Mammary epithelial cell (primary cell): ENCODE data around the gene DCAKD.

Experiments
- CTCF ChIP-seq, 2 donors: IDR thresholded peaks in 1 of 2; conservative IDR thresholded peaks in 1 of 2; 2 replicates each; pipeline ENCODE4 v1.5.1; 2011 to 2012; ENCODE audit warnings: inconsistent platforms in 2 of 2, low read length in 2 of 2, mild to moderate bottlenecking in 2 of 2, control low read depth in 1 of 2, low read depth in 1 of 2; ENCODE audit not compliant: insufficient read depth in 1 of 2; ENCODE audit errors: extremely low read depth in 1 of 2
- EZH2 ChIP-seq: IDR thresholded peaks from 2 replicates; pipeline ENCODE4 v1.6.1; 2012; ENCODE audit warnings: low read length, inconsistent platforms, borderline replicate concordance

GRCh38 chr17:45060797-45061605 lies 9.6 kb upstream of the DCAKD start, which contains the start of gene NMT1:
- TF ChIP-seq CTCF (conservative IDR thresholded peaks at IDR 0.05 in 1 of 2, IDR thresholded peaks at IDR 0.05 in 1 of 2; ENCODE audit: extremely low read depth in 1 of 2, insufficient read depth in 1 of 2, low read depth in 1 of 2, low read length in 2 of 2): no peak
- TF ChIP-seq EZH2: no peak
